C4-2B (cell line): ENCODE measurements around the gene IL19.

ENCODE experiments used
- H3K27ac ChIP-seq: fragments of 450-650 bp; 2 replicates; pipeline ENCODE4 v1.5.1; 2017
- ZFX ChIP-seq: fragments of 450-650 bp; IDR thresholded peaks from 2 replicates; pipeline ENCODE4 v1.6.1; 2017
- TF ChIP-seq, protein P1 (sequence below): fragments of 450-650 bp; conservative IDR thresholded peaks from 2 replicates; pipeline ENCODE4 v1.5.1; 2017; ENCODE audit warnings: mild to moderate bottlenecking

The IL19 gene

GRCh38 chr1:206727981-206728696 is 42.4 kb upstream of the IL19 start:
- H3K27ac ChIP-seq: no peak overlapping the region
- TF ChIP-seq ZFX: no peak
- TF ChIP-seq, protein P1, sequence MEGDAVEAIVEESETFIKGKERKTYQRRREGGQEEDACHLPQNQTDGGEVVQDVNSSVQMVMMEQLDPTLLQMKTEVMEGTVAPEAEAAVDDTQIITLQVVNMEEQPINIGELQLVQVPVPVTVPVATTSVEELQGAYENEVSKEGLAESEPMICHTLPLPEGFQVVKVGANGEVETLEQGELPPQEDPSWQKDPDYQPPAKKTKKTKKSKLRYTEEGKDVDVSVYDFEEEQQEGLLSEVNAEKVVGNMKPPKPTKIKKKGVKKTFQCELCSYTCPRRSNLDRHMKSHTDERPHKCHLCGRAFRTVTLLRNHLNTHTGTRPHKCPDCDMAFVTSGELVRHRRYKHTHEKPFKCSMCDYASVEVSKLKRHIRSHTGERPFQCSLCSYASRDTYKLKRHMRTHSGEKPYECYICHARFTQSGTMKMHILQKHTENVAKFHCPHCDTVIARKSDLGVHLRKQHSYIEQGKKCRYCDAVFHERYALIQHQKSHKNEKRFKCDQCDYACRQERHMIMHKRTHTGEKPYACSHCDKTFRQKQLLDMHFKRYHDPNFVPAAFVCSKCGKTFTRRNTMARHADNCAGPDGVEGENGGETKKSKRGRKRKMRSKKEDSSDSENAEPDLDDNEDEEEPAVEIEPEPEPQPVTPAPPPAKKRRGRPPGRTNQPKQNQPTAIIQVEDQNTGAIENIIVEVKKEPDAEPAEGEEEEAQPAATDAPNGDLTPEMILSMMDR: no peak

- no peak overlapping the region for H3K27ac ChIP-seq
- TF ChIP-seq, protein P1: no peak
- no peak for TF ChIP-seq ZFX
Measured at GRCh38 chr1:206728697-206728987, 41.9 kb upstream of the IL19 start.

DNA sequence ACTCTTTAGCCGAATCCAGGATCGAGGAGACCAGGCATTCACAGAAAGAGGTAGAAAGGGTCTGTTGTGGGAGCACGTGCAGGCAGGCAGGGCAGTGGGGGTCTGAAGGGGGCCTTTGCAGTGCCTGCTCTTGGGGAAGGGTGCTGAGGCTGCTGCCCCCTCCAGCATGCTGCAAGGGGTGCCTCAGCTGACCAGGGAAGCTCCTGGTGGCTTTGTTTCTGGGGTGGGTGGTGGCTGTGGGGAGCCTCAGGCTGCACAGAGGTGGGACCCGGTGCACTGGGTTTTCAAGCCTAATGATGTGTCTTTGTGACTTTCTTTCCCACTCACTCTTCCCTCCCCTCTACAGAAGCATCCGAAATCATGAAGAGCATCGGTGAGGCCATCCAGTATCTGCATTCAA is 41.5 kb upstream of the IL19 start:
- TF ChIP-seq, protein P1: no peak
- TF ChIP-seq ZFX: no peak
- H3K27ac ChIP-seq: no peak overlapping the region

DNA sequence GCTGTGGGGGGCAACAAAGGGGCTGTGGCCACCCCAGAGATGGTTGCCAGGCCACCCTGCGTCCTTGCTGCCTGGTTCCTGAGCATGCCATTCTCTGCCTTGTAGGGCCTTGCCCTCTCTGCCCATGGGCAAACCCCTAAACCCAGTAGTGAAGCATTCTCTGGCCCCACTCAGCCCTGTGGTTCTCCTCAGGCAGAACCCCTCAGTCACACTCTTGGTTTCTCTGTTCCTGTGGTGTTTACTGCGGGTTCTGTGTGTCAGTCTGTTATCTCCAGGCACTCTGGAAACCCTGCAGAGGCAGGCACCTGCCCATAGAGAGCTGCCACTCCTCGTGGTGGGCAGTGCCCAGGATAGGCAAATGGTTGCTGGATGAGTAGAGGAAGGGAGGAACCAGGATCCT is 41.1 kb upstream of the IL19 start:
- H3K27ac ChIP-seq: no peak overlapping the region
- no peak for TF ChIP-seq ZFX
- TF ChIP-seq, protein P1: no peak

- TF ChIP-seq, protein P1: no peak
- no peak for TF ChIP-seq ZFX
- H3K27ac ChIP-seq: no peak overlapping the region
Measured at GRCh38 chr1:206732508-206732907, 38.1 kb upstream of the IL19 start.

- H3K27ac ChIP-seq: no peak overlapping the region
- TF ChIP-seq, protein P1: no peak
- TF ChIP-seq ZFX: no peak
Measured at GRCh38 chr1:206732992-206733391, 37.6 kb upstream of the IL19 start.

- TF ChIP-seq, protein P1: peak; percentile 91
- no peak for TF ChIP-seq ZFX
- H3K27ac ChIP-seq: no peak overlapping the region
Measured at GRCh38 chr1:206734499-206735142, 36.0 kb upstream of the IL19 start.
